Lower leg skin (tissue), 4 donors: ENCODE measurements around the gene STAM2. TPM values are rescaled to one million over a fixed set of nuclear protein-coding genes. Genes with fewer than 3 reads are reported as not detected.

Experiments used
- DNase-seq, 2 donors: peaks; one replicate each; pipeline ENCODE4 v3.0.0-alpha.2; 2019; ENCODE audit warnings: low spot score in 2 of 2
- H3K4me3 ChIP-seq: fragments of 200-600 bp; sonication (generic); 2 replicates; pipeline ENCODE4 v1.5.1; 2017; ENCODE audit warnings: mild to moderate bottlenecking, low read depth; ENCODE audit not compliant: poor library complexity, severe bottlenecking
- CTCF ChIP-seq, 3 donors: fragments of 450-650 bp; IDR thresholded peaks; one replicate each; pipeline ENCODE4 v1.5.1; 2016; ENCODE audit warnings: antibody characterized with exemption in 3 of 3, mild to moderate bottlenecking in 3 of 3, moderate library complexity in 2 of 3
- POLR2A ChIP-seq, 2 donors: fragments of 450-650 bp; IDR thresholded peaks; one replicate each; pipeline ENCODE4 v1.6.1; 2016 to 2017; ENCODE audit warnings: antibody characterized with exemption in 2 of 2, mild to moderate bottlenecking in 1 of 2, moderate library complexity in 1 of 2
- WGBS, 2 donors: methylation state at CpG; one replicate each; pipeline ENCODE4 v1.1.5; 2018; 5-methylcytosine and 5-hydroxymethylcytosine counted together
- intact Hi-C: fragments of 100-400 bp; cut with DNase I; formaldehyde crosslinking; loops from one replicate; pipeline ENCODE4 v1.15.0; 2023; ENCODE audit warnings: low total_unique reads
- total RNA-seq, 4 donors: library from RNA; depleted of rRNA; stranded (reverse); fragments of >200 nt; gene quantifications; one replicate each; pipeline ENCODE4 v1.1.0, GENCODE V29; 2016

The STAM2 gene
- total RNA-seq, 4 donors from 2014 or later: 13.2 to 29.8 (median 24.4) TPM

DNA sequence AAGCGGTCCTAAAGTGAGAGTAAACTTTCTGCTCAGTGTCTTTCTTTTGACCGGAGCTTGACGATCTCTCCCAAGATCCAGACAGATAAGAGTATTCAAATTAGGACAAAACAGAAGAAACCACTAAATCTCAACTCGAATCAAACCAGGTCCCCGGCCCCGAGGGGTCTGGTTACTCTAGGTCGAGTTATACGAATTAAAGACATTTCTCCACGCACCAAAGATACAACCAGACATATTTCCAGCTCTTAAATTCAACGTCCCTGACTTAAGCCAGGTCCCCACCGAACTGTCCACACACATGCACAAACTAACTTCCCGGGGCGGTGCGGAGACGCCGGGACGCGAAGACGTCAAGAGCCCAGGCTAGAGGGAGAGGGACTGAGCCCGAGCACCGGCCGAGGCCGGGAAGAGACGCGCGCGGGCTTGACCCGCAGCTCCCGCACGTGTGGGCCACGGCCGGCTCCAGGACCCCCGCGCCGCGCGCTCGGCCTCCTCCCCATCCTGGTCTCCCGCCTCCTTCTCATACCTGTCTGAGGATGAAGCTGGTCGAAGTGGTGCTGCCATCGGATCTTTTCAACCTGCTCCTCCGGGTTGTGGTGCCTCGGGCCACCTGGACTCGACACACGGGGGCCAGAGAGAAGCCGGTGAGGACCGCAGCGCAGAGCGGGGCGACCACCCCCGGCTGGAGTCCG is 77.6 kb downstream of the STAM2 start:
- WGBS, 2 donors: 1% methylated on average over 25 to 49 of the region's 52 CpGs
- DNase-seq: peak in 1 of 2 donors; percentile 88
- TF ChIP-seq POLR2A (IDR thresholded peaks at IDR 0.05) (no peak), CTCF (IDR thresholded peaks at IDR 0.05) (no peak)
- intact Hi-C loops: no loop called here
- H3K4me3 ChIP-seq: peak overlapping the region; percentile 49

DNA sequence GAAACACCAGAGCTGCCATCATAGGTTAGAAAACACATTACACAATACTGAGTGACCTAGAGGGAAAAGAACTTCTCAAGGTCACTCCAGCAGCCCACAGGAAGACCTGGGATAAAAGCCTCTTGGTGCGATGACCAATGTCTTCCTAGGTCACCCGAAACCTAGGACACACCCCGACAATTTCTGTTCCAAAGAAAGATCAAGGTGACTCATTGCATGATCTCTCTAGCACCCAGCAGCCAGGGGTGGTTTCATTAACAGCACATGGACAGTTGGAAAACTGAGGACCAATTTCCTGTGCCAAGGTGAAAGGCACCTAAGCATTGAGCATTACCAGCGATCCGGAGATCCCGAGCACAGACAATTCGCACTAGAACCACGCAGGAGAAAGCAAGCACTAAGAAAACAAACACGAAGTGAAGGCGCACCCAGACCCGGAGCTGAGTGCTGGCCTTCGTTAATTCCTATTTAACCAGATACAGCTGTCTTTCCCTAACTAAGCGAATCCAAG is 78.2 kb downstream of the STAM2 start:
- intact Hi-C loops: no loop called here
- TF ChIP-seq POLR2A (IDR thresholded peaks at IDR 0.05): no peak
- no peak for TF ChIP-seq CTCF (IDR thresholded peaks at IDR 0.05)

DNA sequence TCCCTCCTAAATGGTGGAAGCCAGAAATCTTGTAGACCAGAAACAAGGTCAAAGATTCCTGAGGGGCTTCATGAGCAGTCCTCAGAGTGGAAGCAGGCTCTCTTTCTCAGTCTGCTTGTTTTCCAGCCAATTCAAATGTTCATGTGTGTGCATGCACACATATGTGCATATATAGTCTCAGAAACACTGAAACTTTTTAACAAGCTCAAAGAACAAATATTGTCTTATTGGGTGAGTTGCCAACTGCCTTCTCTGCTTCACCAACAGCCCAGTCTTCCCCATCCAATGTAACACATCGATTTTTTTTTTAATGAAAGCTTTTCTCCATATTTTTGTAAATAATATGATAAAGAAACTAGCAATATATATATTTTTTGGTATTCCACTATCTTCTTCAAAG is 80.4 kb downstream of the STAM2 start:
- WGBS, 2 donors: 89 to 90% methylated on average over 1 of the region's 1 CpG
- TF ChIP-seq CTCF (IDR thresholded peaks at IDR 0.05) (no peak), POLR2A (IDR thresholded peaks at IDR 0.05) (no peak)
- DNase-seq: no peak
- intact Hi-C loops: no loop called here
- H3K4me3 ChIP-seq: no peak overlapping the region

More for the DNA sequence above, 78.2 kb downstream of the STAM2 start:
- DNase-seq: no peak
- 5 to 7% methylated on average over 13 of the region's 13 CpGs for WGBS, 2 donors
- no peak overlapping the region for H3K4me3 ChIP-seq

GRCh38 chr2:152094014-152094413 is 81.5 kb downstream of the STAM2 start:
- WGBS, 2 donors: 88 to 90% methylated on average over 2 of the region's 2 CpGs
- intact Hi-C loops: no loop called here

GRCh38 chr2:152093464-152093863 is 82.1 kb downstream of the STAM2 start:
- 33 to 41% methylated on average over 2 of the region's 2 CpGs for WGBS, 2 donors
- DNase-seq: no peak
- intact Hi-C loops: no loop called here
- TF ChIP-seq CTCF (IDR thresholded peaks at IDR 0.05) (no peak), POLR2A (IDR thresholded peaks at IDR 0.05) (no peak)
- H3K4me3 ChIP-seq: no peak overlapping the region

More at GRCh38 chr2:152094014-152094413, 81.5 kb downstream of the STAM2 start:
- H3K4me3 ChIP-seq: no peak overlapping the region
- DNase-seq: no peak
- no peak for TF ChIP-seq POLR2A (IDR thresholded peaks at IDR 0.05)
- TF ChIP-seq CTCF (IDR thresholded peaks at IDR 0.05): no peak
